GM23248 (cell line): Measurements from ENCODE around the gene BOD1.

Source experiments
- EZH2 ChIP-seq: fragments of 200-600 bp; sonication (generic); IDR thresholded peaks from 2 replicates; pipeline ENCODE4 v1.6.1; 2018; ENCODE audit warnings: antibody characterized with exemption, mild to moderate bottlenecking; ENCODE audit not compliant: insufficient read depth, poor library complexity, severe bottlenecking
- EZH2phosphoT487 ChIP-seq: fragments of 200-600 bp; sonication (generic); IDR thresholded peaks from 2 replicates; pipeline ENCODE4 v1.6.1; 2018; ENCODE audit warnings: antibody characterized with exemption, moderate library complexity, mild to moderate bottlenecking, low read depth; ENCODE audit not compliant: insufficient read depth

DNA sequence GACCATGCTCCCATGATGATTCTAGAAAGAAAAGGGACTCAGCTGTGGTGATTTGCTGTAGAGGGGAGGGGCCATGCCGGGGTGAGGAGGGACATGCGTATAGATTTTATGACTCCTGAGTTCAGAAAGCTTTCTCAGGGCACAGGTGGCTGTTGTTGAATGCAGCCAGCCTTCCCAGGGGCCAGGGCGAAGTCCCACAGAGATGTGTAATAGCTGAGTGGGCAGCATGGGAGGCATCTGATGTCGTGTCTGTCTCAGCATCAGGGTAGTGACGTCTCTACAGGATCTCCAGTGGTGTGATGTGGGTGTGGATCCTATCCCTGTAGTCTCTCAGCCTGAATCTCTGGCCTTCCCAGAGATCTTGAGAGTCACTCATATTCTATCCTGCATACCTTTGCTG is 7.8 kb upstream of the BOD1 start:
- TF ChIP-seq EZH2, result no peak
- TF ChIP-seq EZH2phosphoT487, result no peak
